Measurements from ENCODE around the gene LSMEM2.

Gene LSMEM2

DNA sequence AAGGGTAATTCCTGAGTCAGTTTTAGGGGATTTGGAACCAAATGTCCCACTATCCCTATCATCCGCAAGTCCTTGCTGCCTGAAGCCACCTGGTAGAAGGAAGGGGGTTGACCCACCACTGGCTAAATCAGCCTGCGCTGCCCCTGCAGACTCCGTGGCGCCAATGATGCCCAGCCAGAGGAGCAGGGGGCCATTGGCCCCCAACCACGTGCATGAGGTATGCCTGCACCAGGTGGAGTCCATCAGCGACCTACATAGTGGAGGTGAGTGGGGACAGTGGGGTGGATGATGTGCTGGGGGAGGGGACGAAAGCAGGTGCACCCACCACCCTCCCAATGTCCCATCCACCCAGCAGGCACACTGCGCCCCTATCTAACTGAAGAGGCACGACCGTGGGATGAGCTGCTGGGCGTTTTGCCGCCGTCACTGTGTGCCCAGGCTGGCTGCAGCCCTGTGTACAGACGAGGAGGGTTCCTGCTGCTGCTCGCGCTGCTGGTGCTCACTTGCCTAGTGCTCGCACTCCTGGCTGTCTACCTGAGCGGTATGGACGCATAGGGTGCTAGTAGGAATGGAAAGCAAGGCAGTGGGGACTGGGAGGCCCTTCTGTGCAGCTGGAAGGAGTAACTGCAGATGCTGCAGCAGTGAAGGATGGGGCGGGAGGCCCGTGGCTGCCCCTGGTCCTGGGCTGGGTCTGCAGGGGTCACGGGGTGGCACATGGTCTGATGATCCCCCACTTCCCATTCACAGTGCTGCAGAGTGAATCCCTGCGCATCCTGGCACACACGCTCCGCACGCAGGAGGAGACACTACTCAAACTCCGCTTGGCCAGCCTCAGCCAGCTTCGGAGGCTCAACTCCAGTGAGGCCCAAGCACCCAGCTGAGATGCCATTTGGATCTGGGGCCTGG lies 7.7 kb downstream of the LSMEM2 start:
- Histone ChIP-seq H2AFZ (ENCODE audit: insufficient read depth, low read length, poor library complexity) (no peak overlapping the region), H4K91ac (ENCODE audit: low read depth, low read length) (no peak overlapping the region)
- WGBS (ENCODE audit: extremely low coverage, insufficient coverage, insufficient read length) = no CpG with 5 or more reads among the region's 28 CpGs

DNA sequence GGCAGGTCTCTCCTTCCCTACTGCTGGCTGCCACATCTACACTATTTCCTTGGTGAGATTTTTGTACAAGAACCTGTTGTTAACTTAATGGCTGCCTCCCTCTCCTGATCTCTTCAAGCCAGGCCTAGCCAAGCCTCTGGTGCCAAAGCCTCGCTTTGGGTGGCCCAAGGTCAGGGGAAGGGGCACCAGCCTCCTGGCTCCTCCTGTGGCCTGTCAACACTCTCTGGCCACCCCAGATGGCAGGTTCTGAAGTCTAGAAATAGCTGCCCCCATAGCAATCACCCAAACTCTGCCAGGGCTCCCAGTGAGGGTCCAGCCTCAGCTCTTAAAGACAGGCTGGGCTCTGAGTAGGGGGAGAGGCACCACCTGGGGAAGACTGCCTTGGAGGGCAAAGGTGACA lies 8.4 kb downstream of the LSMEM2 start:
- no peak overlapping the region for H2BK5ac ChIP-seq (ENCODE audit: low read depth, low read length, poor library complexity)
- no peak overlapping the region for H2BK12ac ChIP-seq (ENCODE audit: low read length)
- no peak overlapping the region for H2AK5ac ChIP-seq (ENCODE audit: low read length)
- DNase-seq = no peak
- no peak overlapping the region for H3K23ac ChIP-seq (ENCODE audit: low read length)
- H3K4ac ChIP-seq (ENCODE audit: low read depth, low read length) = no peak overlapping the region
- H4K12ac ChIP-seq (ENCODE audit: low read depth, low read length) = no peak overlapping the region
- no peak overlapping the region for H2BK120ac ChIP-seq (ENCODE audit: insufficient read depth, low read length, poor library complexity)
- no peaks in the 10 kb centered on the region for H3K27me3 ChIP-seq (ENCODE audit: insufficient read depth, low read length)
- H3K4me1 ChIP-seq (ENCODE audit: control insufficient read depth in 1 of 2, insufficient read depth in 2 of 2, low read length in 2 of 2) = peaks cover 3 to 7% of the 10 kb centered on the region in 2 experiments
- peaks cover 42 to 43% of the 10 kb centered on the region in 2 experiments for H3K36me3 ChIP-seq (ENCODE audit: control insufficient read depth in 1 of 2, insufficient read depth in 2 of 2, low read length in 2 of 2)
- no peak overlapping the region for H3K4me2 ChIP-seq (ENCODE audit: low read length)
- no peak overlapping the region for H3K9ac ChIP-seq (ENCODE audit: low read length)
- H4K91ac ChIP-seq (ENCODE audit: low read depth, low read length) = no peak overlapping the region
- H3K4me3 ChIP-seq (ENCODE audit: low read depth, low read length) = no peak overlapping the region
- H3K18ac ChIP-seq (ENCODE audit: low read length) = no peak overlapping the region
- H3K14ac ChIP-seq (ENCODE audit: low read length) = no peak overlapping the region
- no peak overlapping the region for H4K8ac ChIP-seq (ENCODE audit: low read depth, low read length)
- no peak overlapping the region for H3K27ac ChIP-seq (ENCODE audit: low read depth, low read length)
- peaks cover 7% of the 10 kb centered on the region for H3K9me3 ChIP-seq (ENCODE audit: insufficient read depth, low read depth, low read length)
- WGBS (ENCODE audit: extremely low coverage, insufficient coverage, insufficient read length) = no CpG with 5 or more reads among the region's 1 CpG
- peaks cover 4% of the 10 kb centered on the region for H3K79me2 ChIP-seq (ENCODE audit: control insufficient read depth, insufficient read depth, low read length, poor library complexity)
- peaks cover 6% of the 10 kb centered on the region for H3K79me1 ChIP-seq (ENCODE audit: low read length)
- H2AFZ ChIP-seq (ENCODE audit: insufficient read depth, low read length, poor library complexity) = no peak overlapping the region

More for the DNA sequence above, 7.7 kb downstream of the LSMEM2 start:
- Histone ChIP-seq H3K4me3 (ENCODE audit: low read depth, low read length) (no peak overlapping the region), H3K4me1 (ENCODE audit: control insufficient read depth in 1 of 2, insufficient read depth in 2 of 2, low read length in 2 of 2) (peaks cover 3 to 5% of the 10 kb centered on the region in 2 experiments), H2BK12ac (ENCODE audit: low read length) (no peak overlapping the region), H3K36me3 (ENCODE audit: control insufficient read depth in 1 of 2, insufficient read depth in 2 of 2, low read length in 2 of 2) (peaks cover 42 to 43% of the 10 kb centered on the region in 2 experiments), H3K14ac (ENCODE audit: low read length) (no peak overlapping the region), H4K8ac (ENCODE audit: low read depth, low read length) (no peak overlapping the region), H4K12ac (ENCODE audit: low read depth, low read length) (no peak overlapping the region), H3K4ac (ENCODE audit: low read depth, low read length) (no peak overlapping the region), H3K4me2 (ENCODE audit: low read length) (no peak overlapping the region), H3K27ac (ENCODE audit: low read depth, low read length) (no peak overlapping the region), H3K18ac (ENCODE audit: low read length) (no peak overlapping the region), H2BK120ac (ENCODE audit: insufficient read depth, low read length, poor library complexity) (no peak overlapping the region), H2AK5ac (ENCODE audit: low read length) (no peak overlapping the region), H3K23ac (ENCODE audit: low read length) (no peak overlapping the region), H3K79me1 (ENCODE audit: low read length) (peaks cover under 1% of the 10 kb centered on the region), H3K9ac (ENCODE audit: low read length) (no peak overlapping the region), H2BK5ac (ENCODE audit: low read depth, low read length, poor library complexity) (no peak overlapping the region), H3K27me3 (ENCODE audit: insufficient read depth, low read length) (no peaks in the 10 kb centered on the region), H3K79me2 (ENCODE audit: control insufficient read depth, insufficient read depth, low read length, poor library complexity) (peaks cover under 1% of the 10 kb centered on the region), H3K9me3 (ENCODE audit: insufficient read depth, low read depth, low read length) (peaks cover 7% of the 10 kb centered on the region)
- DNase-seq = no peak

DNA sequence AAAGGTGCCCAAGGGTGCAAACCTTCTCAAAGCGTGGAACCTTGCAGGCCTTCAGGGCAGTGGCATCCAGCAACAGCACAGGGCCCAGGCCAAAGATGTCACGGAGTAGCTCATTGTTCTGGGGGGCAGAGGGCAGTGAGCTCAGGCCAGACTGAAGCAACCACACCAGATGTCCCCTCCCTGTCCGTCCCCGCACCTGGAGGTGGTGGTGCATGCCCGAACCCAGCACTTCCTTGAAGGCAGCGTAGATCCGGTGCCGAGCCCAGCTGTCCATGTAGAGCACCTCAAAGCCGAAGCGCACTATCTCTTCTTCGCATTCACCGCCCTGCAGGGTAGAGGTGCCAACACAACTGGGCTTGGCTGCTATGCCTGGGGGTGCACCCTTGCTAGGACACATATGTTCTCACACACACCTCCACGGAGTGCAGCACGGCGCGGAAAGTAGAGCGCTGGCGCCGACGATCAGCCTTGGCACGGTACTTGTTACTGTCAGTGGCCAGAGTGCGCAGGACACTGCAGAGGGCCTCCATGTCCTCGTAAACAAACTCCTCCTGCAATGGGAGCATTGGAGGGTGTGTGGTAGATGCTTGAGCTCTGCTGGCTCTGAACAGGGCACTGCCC lies 9.6 kb downstream of the LSMEM2 start:
- H3K4me2 ChIP-seq (ENCODE audit: low read length) = no peak overlapping the region

DNA sequence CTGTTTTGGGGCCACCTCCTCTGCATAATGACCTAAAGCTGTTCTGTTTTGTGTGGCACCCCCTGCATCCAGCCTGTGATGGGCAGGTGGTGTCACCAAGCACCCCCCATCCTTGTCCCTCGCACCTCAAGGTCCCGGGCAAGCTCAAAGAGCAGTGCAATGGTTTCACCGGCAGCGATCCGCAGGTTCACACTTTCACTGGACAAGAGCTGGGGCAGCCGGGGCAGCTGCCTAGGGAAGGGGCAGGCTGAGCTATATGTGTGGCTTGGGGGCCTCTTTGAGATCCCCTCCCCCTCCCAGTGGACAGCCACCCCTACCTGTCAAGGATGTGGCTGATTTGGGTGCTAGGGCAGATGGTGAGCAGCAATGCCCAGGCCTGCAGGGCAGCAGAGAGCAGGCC lies 10.2 kb downstream of the LSMEM2 start:
- Histone ChIP-seq H3K18ac (ENCODE audit: low read length) (no peak overlapping the region), H2AFZ (ENCODE audit: insufficient read depth, low read length, poor library complexity) (no peak overlapping the region), H3K79me2 (ENCODE audit: control insufficient read depth, insufficient read depth, low read length, poor library complexity) (peaks cover 4% of the 10 kb centered on the region), H4K12ac (ENCODE audit: low read depth, low read length) (no peak overlapping the region), H2BK5ac (ENCODE audit: low read depth, low read length, poor library complexity) (no peak overlapping the region), H3K9ac (ENCODE audit: low read length) (no peak overlapping the region), H3K4me1 (ENCODE audit: control insufficient read depth in 1 of 2, insufficient read depth in 2 of 2, low read length in 2 of 2) (peaks cover 6 to 10% of the 10 kb centered on the region in 2 experiments), H3K4me3 (ENCODE audit: low read depth, low read length) (no peak overlapping the region), H2BK120ac (ENCODE audit: insufficient read depth, low read length, poor library complexity) (no peak overlapping the region), H4K91ac (ENCODE audit: low read depth, low read length) (no peak overlapping the region), H2AK5ac (ENCODE audit: low read length) (no peak overlapping the region), H2BK12ac (ENCODE audit: low read length) (no peak overlapping the region), H3K23ac (ENCODE audit: low read length) (no peak overlapping the region), H3K14ac (ENCODE audit: low read length) (no peak overlapping the region), H3K4me2 (ENCODE audit: low read length) (no peak overlapping the region), H3K36me3 (ENCODE audit: control insufficient read depth in 1 of 2, insufficient read depth in 2 of 2, low read length in 2 of 2) (peaks cover 42 to 43% of the 10 kb centered on the region in 2 experiments), H3K27ac (ENCODE audit: low read depth, low read length) (no peak overlapping the region), H3K9me3 (ENCODE audit: insufficient read depth, low read depth, low read length) (peaks cover 7% of the 10 kb centered on the region), H3K79me1 (ENCODE audit: low read length) (peaks cover 9% of the 10 kb centered on the region), H3K27me3 (ENCODE audit: insufficient read depth, low read length) (no peaks in the 10 kb centered on the region), H3K4ac (ENCODE audit: low read depth, low read length) (no peak overlapping the region), H4K8ac (ENCODE audit: low read depth, low read length) (no peak overlapping the region)
- WGBS (ENCODE audit: extremely low coverage, insufficient coverage, insufficient read length) = no CpG with 5 or more reads among the region's 6 CpGs
- DNase-seq = no peak

More for the DNA sequence above, 9.6 kb downstream of the LSMEM2 start:
- H3K27ac ChIP-seq (ENCODE audit: low read depth, low read length) = no peak overlapping the region
- peaks cover 9% of the 10 kb centered on the region for H3K79me1 ChIP-seq (ENCODE audit: low read length)
- H2BK120ac ChIP-seq (ENCODE audit: insufficient read depth, low read length, poor library complexity) = no peak overlapping the region
- H2AK5ac ChIP-seq (ENCODE audit: low read length) = no peak overlapping the region
- WGBS (ENCODE audit: extremely low coverage, insufficient coverage, insufficient read length) = no CpG with 5 or more reads among the region's 23 CpGs
- H4K91ac ChIP-seq (ENCODE audit: low read depth, low read length) = no peak overlapping the region
- H3K36me3 ChIP-seq (ENCODE audit: control insufficient read depth in 1 of 2, insufficient read depth in 2 of 2, low read length in 2 of 2) = peaks cover 42 to 43% of the 10 kb centered on the region in 2 experiments
- no peak overlapping the region for H3K4me3 ChIP-seq (ENCODE audit: low read depth, low read length)
- no peak overlapping the region for H3K18ac ChIP-seq (ENCODE audit: low read length)
- H3K9me3 ChIP-seq (ENCODE audit: insufficient read depth, low read depth, low read length) = peaks cover 7% of the 10 kb centered on the region
- H2BK12ac ChIP-seq (ENCODE audit: low read length) = no peak overlapping the region
- peaks cover 4% of the 10 kb centered on the region for H3K79me2 ChIP-seq (ENCODE audit: control insufficient read depth, insufficient read depth, low read length, poor library complexity)
- no peak overlapping the region for H4K12ac ChIP-seq (ENCODE audit: low read depth, low read length)
- no peak overlapping the region for H3K23ac ChIP-seq (ENCODE audit: low read length)
- H3K4me1 ChIP-seq (ENCODE audit: control insufficient read depth in 1 of 2, insufficient read depth in 2 of 2, low read length in 2 of 2) = peaks cover 6 to 10% of the 10 kb centered on the region in 2 experiments
- no peak overlapping the region for H2BK5ac ChIP-seq (ENCODE audit: low read depth, low read length, poor library complexity)
- H2AFZ ChIP-seq (ENCODE audit: insufficient read depth, low read length, poor library complexity) = no peak overlapping the region
- DNase-seq = no peak
- H3K9ac ChIP-seq (ENCODE audit: low read length) = no peak overlapping the region
- no peak overlapping the region for H3K14ac ChIP-seq (ENCODE audit: low read length)
- H3K27me3 ChIP-seq (ENCODE audit: insufficient read depth, low read length) = no peaks in the 10 kb centered on the region
- H4K8ac ChIP-seq (ENCODE audit: low read depth, low read length) = no peak overlapping the region
- H3K4ac ChIP-seq (ENCODE audit: low read depth, low read length) = no peak overlapping the region

Measured in trophoblast cell (in vitro differentiated cells and primary cell).